Stimulated activated naive B cell treated with anti-CD40 and anti-IgM and Interleukin-4, amounts not matched to agents 10 μg/mL and 1 μg/mL and 100 μg/mL, for 72 hours (primary cell): ENCODE data around the gene UPK3B.
"Not testable (repeated sequence)": the region's sequence is repeated elsewhere in the genome, so short reads cannot be mapped to it uniquely, and the experiment has no call there.

ENCODE experiments used
- ATAC-seq, 2 donors: fragments of 150-1000 bp; cut with Tn5 transposase; replicated peaks; 2 replicates each; pipeline ENCODE4 v1.10.0; 2021; ENCODE audit warnings: moderate library complexity in 1 of 2
- DNase-seq: peaks from one replicate; pipeline ENCODE4 v3.0.0; 2021
- H3K27ac Mint-ChIP-seq: one replicate; pipeline ENCODE4 v1.8.0; 2022; ENCODE audit warnings: mild to moderate bottlenecking, mixed read lengths
- H3K27me3 Mint-ChIP-seq, 2 donors: one replicate each; pipeline ENCODE4 v1.8.0; 2022; ENCODE audit warnings: mixed read lengths in 2 of 2
- H3K36me3 Mint-ChIP-seq, 2 donors: one replicate each; pipeline ENCODE4 v1.8.0; 2022; ENCODE audit warnings: mixed read lengths in 2 of 2, mild to moderate bottlenecking in 1 of 2
- H3K4me1 Mint-ChIP-seq, 2 donors: one replicate each; pipeline ENCODE4 v1.8.0; 2022; ENCODE audit warnings: mixed read lengths in 2 of 2, mild to moderate bottlenecking in 1 of 2
- H3K4me3 Mint-ChIP-seq, 2 donors: one replicate each; pipeline ENCODE4 v1.8.0; 2022; ENCODE audit warnings: mild to moderate bottlenecking in 2 of 2, mixed read lengths in 2 of 2, moderate library complexity in 1 of 2
- H3K9me3 Mint-ChIP-seq, 2 donors: one replicate each; pipeline ENCODE4 v1.8.0; 2022; ENCODE audit warnings: mixed read lengths in 2 of 2, mild to moderate bottlenecking in 1 of 2

UPK3B gene

GRCh38 chr7:76565001-76565400 is 54.6 kb downstream of the UPK3B start:
- not testable (repeated sequence) for H3K27ac Mint-ChIP-seq, H3K4me3 Mint-ChIP-seq, DNase-seq, H3K27me3 Mint-ChIP-seq, H3K9me3 Mint-ChIP-seq, ATAC-seq
- H3K36me3 Mint-ChIP-seq = peaks cover 23 to 30% of the 10 kb centered on the region in 2 donors
- H3K4me1 Mint-ChIP-seq = peaks cover 6 to 30% of the 10 kb centered on the region in 2 donors
